ENCODE results near the gene TMC8. TPM values are rescaled to one million over a fixed set of nuclear protein-coding genes. Genes with fewer than 3 reads are reported as not detected.

Gene TMC8
- polyA plus RNA-seq, 3 donors = 13.3 to 151 (median 15.1) TPM

DNA sequence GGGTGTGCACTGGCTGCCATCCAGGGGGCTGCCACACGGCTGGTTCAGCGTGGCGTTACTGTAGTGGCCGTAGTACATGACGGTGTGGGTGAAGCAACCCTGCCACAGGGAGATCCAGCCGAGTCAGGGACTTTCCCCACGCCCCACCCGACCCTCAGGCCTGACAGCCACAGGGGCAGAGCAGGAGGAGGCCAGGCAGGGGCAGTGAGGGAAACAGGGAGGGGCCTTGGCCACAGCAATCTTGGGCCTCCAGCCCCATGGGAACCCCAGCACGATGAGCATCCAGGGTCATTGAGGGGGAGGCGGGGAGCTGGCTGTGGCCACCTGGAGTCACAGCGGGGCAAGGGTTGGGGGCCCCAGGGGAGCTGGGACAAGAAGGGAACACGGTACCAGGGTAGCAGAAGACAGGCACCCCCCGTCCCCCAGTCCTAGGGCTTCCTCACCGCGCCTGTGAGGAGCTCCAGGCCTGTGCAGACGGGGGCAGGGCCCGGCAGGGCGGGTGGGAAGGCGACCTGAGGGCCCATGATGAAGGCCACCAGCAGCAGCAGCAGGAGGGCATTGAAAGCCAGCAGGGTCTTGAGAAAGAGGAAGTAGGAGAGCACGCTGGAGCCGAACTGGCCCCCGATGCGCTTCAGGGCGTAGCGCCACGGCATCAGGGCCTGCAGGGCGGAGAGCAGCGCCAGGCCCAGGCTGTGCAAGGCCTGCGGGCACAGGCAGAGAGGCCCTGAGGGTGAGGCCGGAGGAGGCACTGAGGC, 6.3 kb upstream of the TMC8 start:
- peaks cover 83% of the 10 kb centered on the region for H4K20me1 ChIP-seq (ENCODE audit: insufficient read depth, low read length)
- H3K79me2 ChIP-seq (ENCODE audit: insufficient read depth, low read length) = peaks cover 72% of the 10 kb centered on the region
- H3K4me2 ChIP-seq (replicated peaks; ENCODE audit: extremely low read depth, low read length, poor library complexity, severe bottlenecking) = peak overlapping the region; percentile 70

DNA sequence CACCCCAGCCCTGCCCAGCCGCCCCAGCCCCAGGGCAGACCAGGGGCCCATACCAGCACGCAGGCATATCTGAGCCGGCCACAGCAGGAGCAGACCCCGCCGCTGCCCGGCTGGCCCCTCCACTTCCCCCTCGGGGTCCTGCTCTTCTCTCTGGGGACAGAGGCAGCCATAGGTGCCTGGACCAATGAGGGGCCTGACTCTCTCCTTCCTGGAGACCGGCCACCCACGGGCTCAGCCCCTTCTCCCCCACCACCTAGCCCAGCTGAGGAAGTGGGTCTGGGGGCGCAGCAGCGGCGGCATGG, 5.8 kb upstream of the TMC8 start:
- H3K9ac ChIP-seq (ENCODE audit: insufficient read depth, low read length, poor library complexity, severe bottlenecking) = peak overlapping the region; percentile 30
- peak overlapping the region; percentile 45 to 63 for H3K4me3 Mint-ChIP-seq
- peaks cover 69% of the 10 kb centered on the region for H3K4me1 Mint-ChIP-seq
- TF ChIP-seq, protein P1, sequence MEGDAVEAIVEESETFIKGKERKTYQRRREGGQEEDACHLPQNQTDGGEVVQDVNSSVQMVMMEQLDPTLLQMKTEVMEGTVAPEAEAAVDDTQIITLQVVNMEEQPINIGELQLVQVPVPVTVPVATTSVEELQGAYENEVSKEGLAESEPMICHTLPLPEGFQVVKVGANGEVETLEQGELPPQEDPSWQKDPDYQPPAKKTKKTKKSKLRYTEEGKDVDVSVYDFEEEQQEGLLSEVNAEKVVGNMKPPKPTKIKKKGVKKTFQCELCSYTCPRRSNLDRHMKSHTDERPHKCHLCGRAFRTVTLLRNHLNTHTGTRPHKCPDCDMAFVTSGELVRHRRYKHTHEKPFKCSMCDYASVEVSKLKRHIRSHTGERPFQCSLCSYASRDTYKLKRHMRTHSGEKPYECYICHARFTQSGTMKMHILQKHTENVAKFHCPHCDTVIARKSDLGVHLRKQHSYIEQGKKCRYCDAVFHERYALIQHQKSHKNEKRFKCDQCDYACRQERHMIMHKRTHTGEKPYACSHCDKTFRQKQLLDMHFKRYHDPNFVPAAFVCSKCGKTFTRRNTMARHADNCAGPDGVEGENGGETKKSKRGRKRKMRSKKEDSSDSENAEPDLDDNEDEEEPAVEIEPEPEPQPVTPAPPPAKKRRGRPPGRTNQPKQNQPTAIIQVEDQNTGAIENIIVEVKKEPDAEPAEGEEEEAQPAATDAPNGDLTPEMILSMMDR (IDR thresholded peaks at IDR 0.05) = no peak
- H3K27ac Mint-ChIP-seq = peak overlapping the region in 2 of 7 donors; percentile 35 to 54
- DNase-seq = no peak
- 17% methylated on average over 11 of the region's 12 CpGs for WGBS (ENCODE audit: insufficient coverage)
- peak overlapping the region in 1 of 2 donors; percentile 11 for H3K27ac ChIP-seq (ENCODE audit: low read depth in 1 of 2, low read length in 2 of 2)
- H3K27me3 Mint-ChIP-seq (ENCODE audit: low read depth in 3 of 3) = peaks cover 0 to 6% (median 0%) of the 10 kb centered on the region in 3 donors
- H3K4me1 ChIP-seq (ENCODE audit: control insufficient read depth in 1 of 2, insufficient read depth in 2 of 2, low read length in 2 of 2) = peaks cover 70 to 75% of the 10 kb centered on the region in 2 donors
- H3K79me2 ChIP-seq (ENCODE audit: insufficient read depth, low read length) = peaks cover 76% of the 10 kb centered on the region
- H3K4me2 ChIP-seq (replicated peaks; ENCODE audit: extremely low read depth, low read length, poor library complexity, severe bottlenecking) = peak overlapping the region; percentile 70
- intact Hi-C loops (cut with micrococcal nuclease) = loop anchor here in 1 of 2 donors (5.0 kb wide), 1 partner anchor 48 kb away; no protein-coding TSS in a partner anchor
- peaks cover 40 to 49% of the 10 kb centered on the region in 2 donors for H3K36me3 Mint-ChIP-seq
- peaks cover 0 to 1% (median 0%) of the 10 kb centered on the region in 7 donors for H3K9me3 Mint-ChIP-seq
- peaks cover 48 to 52% of the 10 kb centered on the region in 2 donors for H3K36me3 ChIP-seq (replicated peaks in 1 of 2; ENCODE audit: control insufficient read depth in 1 of 2, insufficient read depth in 2 of 2, low read length in 2 of 2)
- H4K20me1 ChIP-seq (ENCODE audit: insufficient read depth, low read length) = peaks cover 78% of the 10 kb centered on the region
- H3K9me3 ChIP-seq (replicated peaks in 1 of 2; ENCODE audit: control insufficient read depth in 1 of 2, insufficient read depth in 1 of 2, low read length in 2 of 2) = no peaks in the 10 kb centered on the region
- H3K4me3 ChIP-seq (replicated peaks in 1 of 3; ENCODE audit: low read depth in 2 of 3, low read length in 3 of 3) = peak overlapping the region in 2 of 3 experiments; percentile 11 to 59
- H3K27me3 ChIP-seq (ENCODE audit: control insufficient read depth in 2 of 2, insufficient read depth in 2 of 2, low read length in 2 of 2) = no peaks in the 10 kb centered on the region
- no peak overlapping the region for H2AFZ ChIP-seq (ENCODE audit: insufficient read depth, low read depth, low read length, poor library complexity, severe bottlenecking)

More for the DNA sequence above, 6.3 kb upstream of the TMC8 start:
- peak; percentile 60 to 77 (median 62) for DNase-seq
- peak overlapping the region; percentile 30 for H3K9ac ChIP-seq (ENCODE audit: insufficient read depth, low read length, poor library complexity, severe bottlenecking)
- H3K4me1 ChIP-seq (ENCODE audit: control insufficient read depth in 1 of 2, insufficient read depth in 2 of 2, low read length in 2 of 2) = peaks cover 64 to 70% of the 10 kb centered on the region in 2 donors
- H3K9me3 ChIP-seq (replicated peaks in 1 of 2; ENCODE audit: control insufficient read depth in 1 of 2, insufficient read depth in 1 of 2, low read length in 2 of 2) = no peaks in the 10 kb centered on the region
- TF ChIP-seq, protein P1 (IDR thresholded peaks at IDR 0.05) = no peak
- Mint-ChIP-seq H3K27me3 (ENCODE audit: low read depth in 3 of 3) (peaks cover 0 to 6% (median 0%) of the 10 kb centered on the region in 3 donors), H3K27ac (peak overlapping the region in 2 of 7 donors; percentile 19 to 25), H3K4me3 (peak overlapping the region; percentile 16 to 55), H3K36me3 (peaks cover 43 to 54% of the 10 kb centered on the region in 2 donors), H3K4me1 (peaks cover 64% of the 10 kb centered on the region), H3K9me3 (peaks cover 0 to 1% (median 0%) of the 10 kb centered on the region in 7 donors)
- H3K27me3 ChIP-seq (ENCODE audit: control insufficient read depth in 2 of 2, insufficient read depth in 2 of 2, low read length in 2 of 2) = no peaks in the 10 kb centered on the region
- H2AFZ ChIP-seq (ENCODE audit: insufficient read depth, low read depth, low read length, poor library complexity, severe bottlenecking) = no peak overlapping the region
- peaks cover 51 to 55% of the 10 kb centered on the region in 2 donors for H3K36me3 ChIP-seq (replicated peaks in 1 of 2; ENCODE audit: control insufficient read depth in 1 of 2, insufficient read depth in 2 of 2, low read length in 2 of 2)
- WGBS (ENCODE audit: insufficient coverage) = 16% methylated on average over 30 of the region's 30 CpGs
- no peak overlapping the region for H3K27ac ChIP-seq (ENCODE audit: low read depth in 1 of 2, low read length in 2 of 2)
- peak overlapping the region in 1 of 3 experiments; percentile 59 for H3K4me3 ChIP-seq (replicated peaks in 1 of 3; ENCODE audit: low read depth in 2 of 3, low read length in 3 of 3)
- intact Hi-C loops (cut with micrococcal nuclease) = no loop called here
